HFFc6 (cell line): ENCODE measurements around the gene KRTAP3-3. TPM values are rescaled to one million over a fixed set of nuclear protein-coding genes. Genes with fewer than 3 reads are reported as not detected.

Source experiments
- DNase-seq: peaks from one replicate; pipeline ENCODE4 v3.0.0-alpha.2; 2018
- H3K27ac Mint-ChIP-seq: 2 replicates; pipeline ENCODE4 v1.8.0; 2020; ENCODE audit warnings: mild to moderate bottlenecking, mixed read lengths
- H3K27me3 Mint-ChIP-seq: 2 replicates; pipeline ENCODE4 v1.8.0; 2021; ENCODE audit warnings: mild to moderate bottlenecking, moderate library complexity, mixed read lengths; ENCODE audit not compliant: insufficient read depth
- H3K36me3 Mint-ChIP-seq: 2 replicates; pipeline ENCODE4 v1.8.0; 2021; ENCODE audit warnings: low read depth, mixed read lengths
- H3K4me1 Mint-ChIP-seq: 2 replicates; pipeline ENCODE4 v1.8.0; 2020; ENCODE audit warnings: low read depth, mixed read lengths
- H3K4me3 Mint-ChIP-seq: 2 replicates; pipeline ENCODE4 v1.8.0; 2020; ENCODE audit warnings: mild to moderate bottlenecking, moderate library complexity, mixed read lengths
- H3K9me3 Mint-ChIP-seq: 2 replicates; pipeline ENCODE4 v1.8.0; 2020; ENCODE audit warnings: mild to moderate bottlenecking, mixed read lengths
- CTCF ChIP-seq: fragments of 200-600 bp; sonication (generic); IDR thresholded peaks from 2 replicates; pipeline ENCODE4 v1.5.0; 2021; ENCODE audit warnings: antibody characterized with exemption, mild to moderate bottlenecking
- total RNA-seq, 6 experiments: library from RNA; stranded (reverse); fragmentation: NEBNext Ultra II Directional; extraction: Animal tissue kit (Norgen Biotek cat#: 25700); gene quantifications; 2 replicates in 1 of 6; 3 replicates in 5 of 6; pipeline ENCODE4 v1.2.3, GENCODE V29; 2021

Gene KRTAP3-3
- total RNA-seq, 6 experiments from 2014 or later: not detected

GRCh38 chr17:41016578-41017215 is 22.7 kb upstream of the KRTAP3-3 start:
- peaks cover 39% of the 10 kb centered on the region for H3K4me1 Mint-ChIP-seq
- no peak for DNase-seq
- no peaks in the 10 kb centered on the region; the same call in 1 of the 2 replicates for H3K9me3 Mint-ChIP-seq
- no peaks in the 10 kb centered on the region for H3K27me3 Mint-ChIP-seq
- H3K4me3 Mint-ChIP-seq: no peak overlapping the region
- H3K36me3 Mint-ChIP-seq: no peaks in the 10 kb centered on the region
- no peak for TF ChIP-seq CTCF
- H3K27ac Mint-ChIP-seq: no peak overlapping the region; the same call in 1 of the 2 replicates

GRCh38 chr17:41015454-41015853 is 21.5 kb upstream of the KRTAP3-3 start:
- H3K4me3 Mint-ChIP-seq: no peak overlapping the region
- H3K27ac Mint-ChIP-seq: no peak overlapping the region
- H3K36me3 Mint-ChIP-seq: no peaks in the 10 kb centered on the region
- H3K27me3 Mint-ChIP-seq: no peaks in the 10 kb centered on the region
- no peak for TF ChIP-seq CTCF
- no peaks in the 10 kb centered on the region for H3K9me3 Mint-ChIP-seq
- peaks cover 37% of the 10 kb centered on the region for H3K4me1 Mint-ChIP-seq
- no peak for DNase-seq

- Mint-ChIP-seq H3K9me3 (no peaks in the 10 kb centered on the region), H3K4me1 (peaks cover 42% of the 10 kb centered on the region), H3K27ac (peak overlapping the region; percentile 64), H3K27me3 (no peaks in the 10 kb centered on the region), H3K36me3 (no peaks in the 10 kb centered on the region), H3K4me3 (peak overlapping the region; percentile 55)
- peak; percentile 52 for DNase-seq
- no peak for TF ChIP-seq CTCF
These were observed 19.6 kb upstream of the KRTAP3-3 start for GRCh38 chr17:41013606-41014005.

DNA sequence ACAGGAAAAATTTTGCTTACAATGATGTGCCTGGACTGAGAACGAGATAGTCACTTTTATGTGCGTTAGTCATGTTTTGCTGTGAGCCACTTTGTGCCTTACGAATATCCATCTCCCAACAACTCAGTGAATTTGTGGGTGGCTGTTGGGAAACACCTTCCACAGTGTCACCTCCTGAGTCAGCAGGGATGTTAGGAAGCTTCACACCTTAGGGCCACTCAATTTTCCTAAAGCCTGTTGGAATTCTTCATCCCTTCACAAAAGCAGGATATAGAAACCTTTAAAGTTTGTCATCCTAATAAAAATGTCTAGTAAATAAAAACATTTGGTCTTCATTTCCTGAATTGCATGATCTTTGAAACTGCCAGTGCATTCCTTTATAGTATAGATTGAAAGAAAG is 19.2 kb upstream of the KRTAP3-3 start:
- Mint-ChIP-seq H3K27ac (peak overlapping the region; percentile 68), H3K4me1 (peaks cover 44% of the 10 kb centered on the region), H3K4me3 (peak overlapping the region; percentile 55), H3K9me3 (no peaks in the 10 kb centered on the region), H3K36me3 (no peaks in the 10 kb centered on the region), H3K27me3 (no peaks in the 10 kb centered on the region)
- DNase-seq: peak; percentile 78
- no peak for TF ChIP-seq CTCF

DNA sequence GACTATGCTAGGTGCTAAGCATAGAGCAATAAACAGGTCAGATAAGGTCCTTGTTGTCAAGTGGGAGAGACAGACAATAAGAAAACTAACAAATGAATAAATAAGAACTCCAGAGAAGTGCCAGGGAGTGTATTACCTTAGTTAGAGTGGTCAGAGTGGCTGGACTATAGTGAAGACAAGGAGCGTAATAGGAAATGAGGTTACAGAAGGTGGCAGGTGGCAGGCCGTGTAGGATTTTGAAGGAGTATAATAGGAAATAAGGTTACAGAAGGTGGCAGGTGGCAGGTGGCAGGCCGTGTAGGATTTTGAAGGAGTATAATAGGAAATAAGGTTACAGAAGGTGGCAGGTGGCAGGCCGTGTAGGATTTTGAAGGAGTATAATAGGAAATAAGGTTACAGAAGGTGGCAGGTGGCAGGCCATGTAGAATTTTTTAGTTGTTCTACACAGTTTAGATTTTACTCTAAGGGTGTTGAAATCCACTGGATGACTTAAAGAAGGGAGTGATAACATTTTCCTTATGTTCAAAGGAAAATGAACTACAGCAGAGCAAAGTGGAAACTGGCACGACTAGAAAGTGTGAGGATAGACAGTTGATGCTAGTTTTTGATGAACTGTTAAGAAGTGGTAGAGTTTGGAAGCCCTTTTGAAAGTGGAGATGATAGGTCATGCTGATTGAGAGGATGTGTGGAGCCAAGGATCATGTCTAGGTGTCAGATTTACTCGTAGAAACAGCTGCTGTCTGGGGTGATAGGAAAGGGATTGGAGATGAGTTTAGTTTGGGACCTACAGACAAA is 18.6 kb upstream of the KRTAP3-3 start:
- DNase-seq: no peak
- no peaks in the 10 kb centered on the region for H3K27me3 Mint-ChIP-seq
- peak overlapping the region; percentile 68 for H3K27ac Mint-ChIP-seq
- no peak for TF ChIP-seq CTCF
- no peaks in the 10 kb centered on the region for H3K9me3 Mint-ChIP-seq
- no peaks in the 10 kb centered on the region for H3K36me3 Mint-ChIP-seq
- peak overlapping the region; percentile 22 for H3K4me3 Mint-ChIP-seq
- H3K4me1 Mint-ChIP-seq: peaks cover 41% of the 10 kb centered on the region
